ENCODE measurements around the gene TMC7. TPM values are rescaled to one million over a fixed set of nuclear protein-coding genes. Genes with fewer than 3 reads are reported as not detected.

TMC7 gene
- total and polyA plus RNA-seq, 2 experiments from 2014 or later = 1.7 to 2.4 TPM

GRCh38 chr16:19108409-19109287 is 124.9 kb downstream of the TMC7 start:
- no peaks in the 10 kb centered on the region for H3F3A ChIP-seq (replicated peaks; ENCODE audit: low read depth)

More at GRCh38 chr16:19108409-19109287, 124.9 kb downstream of the TMC7 start:
- Histone ChIP-seq H3K27me3 (ENCODE audit: insufficient read depth) (peaks cover 15% of the 10 kb centered on the region), H3K9me2 (ENCODE audit: insufficient read depth) (no peaks in the 10 kb centered on the region), H3K4me1 (ENCODE audit: insufficient read depth) (no peaks in the 10 kb centered on the region; the same call in 1 of the 2 replicates), H3K27ac (ENCODE audit: low read depth) (no peak overlapping the region), H2AFZ (no peak overlapping the region), H3K36me3 (ENCODE audit: insufficient read depth) (no peaks in the 10 kb centered on the region), H3K79me2 (replicated peaks; ENCODE audit: insufficient read depth) (no peaks in the 10 kb centered on the region), H3K4me3 (no peak overlapping the region), H4K20me1 (replicated peaks; ENCODE audit: insufficient read depth) (no peaks in the 10 kb centered on the region), H3K4me2 (no peak overlapping the region)
- Mint-ChIP-seq H3K27me3 (ENCODE audit: insufficient read depth, low read depth, poor library complexity) (peaks cover 15% of the 10 kb centered on the region), H3K4me1 (peaks cover 15% of the 10 kb centered on the region), H3K9me3 (no peaks in the 10 kb centered on the region), H3K36me3 (ENCODE audit: low read depth) (no peaks in the 10 kb centered on the region), H3K27ac (no peak overlapping the region), H3K4me3 (no peak overlapping the region)
- DNase-seq (ENCODE audit: low spot score) (no peak), ATAC-seq (no peak)
- TF ChIP-seq JUNB (IDR thresholded peaks at IDR 0.05; ENCODE audit: unreplicated experiment) (no peak), CTCF (conservative IDR thresholded peaks at IDR 0.05; ENCODE audit: low read depth in 2 of 2) (no peak), NANOG (IDR thresholded peaks at IDR 0.05; ENCODE audit: borderline replicate concordance) (no peak), POLR2AphosphoS5 (IDR thresholded peaks at IDR 0.05; ENCODE audit: low read depth) (no peak), EZH2 (IDR thresholded peaks at IDR 0.05; ENCODE audit: low read depth, unreplicated experiment) (no peak), ZNF331 (CRISPR knock-in tag; IDR thresholded peaks at IDR 0.05; ENCODE audit: low read depth) (no peak), CREB1 (CRISPR knock-in tag; IDR thresholded peaks at IDR 0.05; ENCODE audit: low read depth) (no peak), ETS1 (IDR thresholded peaks at IDR 0.05) (no peak), STAT1 (IDR thresholded peaks at IDR 0.05; ENCODE audit: unreplicated experiment) (no peak), ZNF114 (CRISPR knock-in tag; IDR thresholded peaks at IDR 0.05) (no peak), EZH2phosphoT487 (IDR thresholded peaks at IDR 0.05; ENCODE audit: unreplicated experiment) (no peak), ZNF462 (CRISPR knock-in tag; IDR thresholded peaks at IDR 0.05) (no peak), REST (IDR thresholded peaks at IDR 0.05; ENCODE audit: unreplicated experiment) (no peak)

Data from GM23338 (cell line).